ENCODE data around the gene PTCHD1.

PTCHD1 gene

DNA sequence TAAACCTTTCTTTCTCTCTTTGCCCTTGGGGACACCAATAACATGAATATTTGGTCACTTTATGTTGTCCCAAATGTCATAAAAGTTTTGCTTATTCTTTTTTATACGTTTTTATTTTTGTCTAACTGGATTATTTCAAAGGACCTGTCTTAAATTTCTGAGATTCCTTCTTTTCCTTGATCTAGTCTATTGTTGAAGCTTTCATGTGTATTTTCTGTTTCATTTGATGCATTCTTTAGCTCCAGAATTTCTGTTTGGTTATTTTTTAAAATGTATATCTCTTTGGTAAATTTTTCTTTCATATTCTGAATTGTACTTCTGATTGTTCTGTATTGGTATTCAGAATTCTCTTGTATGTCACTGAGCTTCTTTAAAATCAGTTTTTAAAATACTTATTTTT, 88.3 kb downstream of the PTCHD1 start:
- no peak for DNase-seq

DNA sequence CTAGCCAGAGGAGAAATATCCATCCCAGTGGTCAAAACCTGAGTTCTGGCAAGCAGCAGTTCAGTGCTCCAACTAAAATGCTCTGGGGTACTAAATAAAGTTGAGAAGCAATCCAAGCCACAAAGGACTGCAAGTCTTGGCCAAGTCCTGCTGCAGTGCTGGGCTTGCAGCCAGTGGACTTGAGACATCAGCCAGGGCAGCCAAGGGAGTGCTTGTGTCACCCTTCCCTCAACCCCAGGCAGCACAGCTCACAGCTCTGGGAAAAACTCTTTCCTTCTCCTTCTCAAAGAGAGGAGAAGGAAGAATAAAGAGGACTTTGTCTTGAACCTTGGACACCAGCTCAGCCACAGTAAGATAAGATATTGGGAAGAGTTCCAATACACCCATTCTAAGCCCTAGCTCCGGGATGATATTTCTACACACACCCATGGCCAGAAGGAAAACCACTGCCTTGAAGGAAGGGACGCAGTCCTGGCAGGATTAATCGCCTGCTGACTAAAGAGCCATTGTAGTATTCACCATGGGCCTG, 99.8 kb downstream of the PTCHD1 start:
- no peak for DNase-seq

DNA sequence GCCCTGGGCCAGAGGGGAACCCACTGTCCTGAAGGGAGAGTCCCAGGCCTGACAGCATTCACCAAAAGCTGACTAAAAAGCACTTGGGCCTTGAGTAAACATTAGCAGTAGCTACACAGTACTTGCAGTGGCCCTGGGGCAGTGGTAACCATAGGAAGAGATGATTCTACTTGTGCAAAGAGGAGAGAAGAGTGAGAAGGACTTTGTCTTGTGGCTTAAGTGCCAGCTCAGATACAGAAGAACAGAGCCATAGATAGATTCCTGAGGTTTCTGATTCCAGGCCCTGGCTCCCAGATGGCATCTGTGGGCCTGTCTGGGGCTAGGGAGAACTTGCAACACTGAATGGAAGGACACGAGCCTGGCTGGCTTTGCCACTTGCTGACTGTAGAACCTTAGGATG, 100.5 kb downstream of the PTCHD1 start:
- DNase-seq, result no peak

DNA sequence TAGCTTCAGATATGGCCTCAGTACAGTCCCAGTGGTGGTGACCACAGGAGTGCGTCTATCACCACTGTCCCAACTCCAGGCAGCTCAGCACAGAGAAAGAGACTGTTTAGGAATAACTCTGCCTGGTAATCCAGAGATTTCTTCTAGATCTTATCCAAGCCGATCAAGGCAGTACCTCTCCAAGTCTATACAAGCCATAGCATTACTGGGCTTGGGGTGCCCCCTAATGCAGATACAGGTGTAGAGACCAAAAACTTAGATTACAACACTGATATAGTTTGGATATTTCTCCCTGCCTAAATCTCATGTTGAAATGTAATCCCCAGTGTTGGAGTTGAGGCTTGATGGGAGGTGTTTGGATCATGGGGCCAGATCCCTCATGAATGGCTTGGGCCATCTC, 100.9 kb downstream of the PTCHD1 start:
- no peak for DNase-seq

DNA sequence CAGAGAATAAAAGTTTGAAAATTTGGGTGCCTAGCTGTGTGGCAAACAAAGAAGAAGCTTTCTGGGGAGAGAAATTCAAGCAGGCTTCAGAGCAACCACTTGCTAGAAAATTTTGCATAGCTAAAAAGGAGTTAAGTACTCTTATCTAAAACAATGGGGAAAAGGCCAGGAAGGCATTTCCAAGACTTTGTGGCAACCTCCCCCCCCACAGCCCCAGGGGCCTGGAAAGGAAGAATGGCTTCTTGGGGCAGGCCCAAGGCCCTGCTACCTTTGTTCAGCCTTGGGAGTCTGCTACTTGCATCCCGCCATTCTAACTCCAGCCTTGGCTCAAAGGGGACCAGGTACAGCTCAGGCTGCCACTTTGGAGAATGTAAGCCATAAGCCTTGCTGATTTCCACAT, 102.2 kb downstream of the PTCHD1 start:
- DNase-seq, result no peak

DNA sequence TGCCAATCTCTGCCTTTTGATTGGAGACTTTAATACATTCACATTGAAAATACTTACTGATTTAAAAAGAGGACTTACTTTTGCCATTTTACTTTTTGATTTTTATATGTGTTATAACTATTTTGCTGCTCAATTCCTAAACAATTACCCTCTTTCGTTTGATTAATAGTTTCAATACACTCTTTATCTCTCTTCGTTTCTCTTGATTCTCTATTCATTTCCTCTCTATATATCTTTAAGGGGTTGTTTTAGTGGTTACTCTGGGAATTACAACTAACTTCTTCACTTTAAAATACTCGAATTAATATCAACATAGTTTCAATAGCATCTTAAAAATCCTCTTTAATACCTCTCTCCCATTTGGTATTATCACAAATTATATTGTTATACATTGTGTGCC, 116.6 kb downstream of the PTCHD1 start:
- DNase-seq, result no peak
